Activated T-helper 17 cell treated with anti-CD3 and anti-CD28 coated beads, Interleukin-2, amount 50 U/mL, for 72 hours (primary cell): Measurements from ENCODE around the gene PSENEN. TPM values are rescaled to one million over a fixed set of nuclear protein-coding genes. Genes with fewer than 3 reads are reported as not detected.
A peak's percentile ranks its signal among the peaks of the same experiment; 100 is the strongest.

Experiments
- ATAC-seq: fragments of 150-1000 bp; cut with Tn5 transposase; replicated peaks from 2 replicates; pipeline ENCODE4 v1.10.0; 2021; ENCODE audit warnings: mild to moderate bottlenecking, moderate library complexity
- H3K27ac Mint-ChIP-seq: one replicate; pipeline ENCODE4 v1.8.0; 2022; ENCODE audit warnings: mixed read lengths
- H3K27me3 Mint-ChIP-seq: one replicate; pipeline ENCODE4 v1.8.0; 2022; ENCODE audit warnings: mixed read lengths
- H3K36me3 Mint-ChIP-seq: one replicate; pipeline ENCODE4 v1.8.0; 2022; ENCODE audit warnings: low read depth, mild to moderate bottlenecking, mixed read lengths
- H3K4me1 Mint-ChIP-seq: one replicate; pipeline ENCODE4 v1.8.0; 2022; ENCODE audit warnings: mixed read lengths
- H3K4me3 Mint-ChIP-seq: one replicate; pipeline ENCODE4 v1.8.0; 2022; ENCODE audit warnings: mild to moderate bottlenecking, mixed read lengths
- H3K9me3 Mint-ChIP-seq: one replicate; pipeline ENCODE4 v1.8.0; 2022; ENCODE audit warnings: mixed read lengths
- total RNA-seq, 2 donors: library from RNA; stranded (reverse); gene quantifications; one replicate each; pipeline ENCODE4 v1.2.3, GENCODE V29; 2022

PSENEN gene
- total RNA-seq, 2 donors from 2014 or later, result 34.0 to 51.2 TPM

- Mint-ChIP-seq H3K4me1 (peaks cover 29% of the 10 kb centered on the region), H3K27ac (peak overlapping the region; percentile 68)
- ATAC-seq, result no peak
These were observed 8.3 kb upstream of the PSENEN start for GRCh38 chr19:35736913-35737886.

GRCh38 chr19:35738021-35738886, 7.2 kb upstream of the PSENEN start:
- Mint-ChIP-seq H3K27ac (no peak overlapping the region), H3K36me3 (peaks cover 89% of the 10 kb centered on the region)
- ATAC-seq, result no peak

More at GRCh38 chr19:35736913-35737886, 8.3 kb upstream of the PSENEN start:
- Mint-ChIP-seq H3K27me3 (no peaks in the 10 kb centered on the region), H3K9me3 (no peaks in the 10 kb centered on the region), H3K36me3 (peaks cover 82% of the 10 kb centered on the region), H3K4me3 (no peak overlapping the region)

GRCh38 chr19:35738887-35739229, 6.6 kb upstream of the PSENEN start:
- Mint-ChIP-seq H3K27me3 (no peaks in the 10 kb centered on the region), H3K36me3 (peaks cover 84% of the 10 kb centered on the region), H3K9me3 (no peaks in the 10 kb centered on the region), H3K27ac (no peak overlapping the region), H3K4me3 (peak overlapping the region; percentile 95), H3K4me1 (peaks cover 33% of the 10 kb centered on the region)
- no peak for ATAC-seq

More at GRCh38 chr19:35738021-35738886, 7.2 kb upstream of the PSENEN start:
- H3K4me1 Mint-ChIP-seq, result peaks cover 34% of the 10 kb centered on the region
- no peaks in the 10 kb centered on the region for H3K27me3 Mint-ChIP-seq
- H3K9me3 Mint-ChIP-seq, result no peaks in the 10 kb centered on the region
- peak overlapping the region; percentile 95 for H3K4me3 Mint-ChIP-seq

GRCh38 chr19:35739275-35740107, 6.0 kb upstream of the PSENEN start:
- H3K27me3 Mint-ChIP-seq, result no peaks in the 10 kb centered on the region
- peaks cover 77% of the 10 kb centered on the region for H3K36me3 Mint-ChIP-seq
- H3K4me1 Mint-ChIP-seq, result peaks cover 31% of the 10 kb centered on the region
- H3K9me3 Mint-ChIP-seq, result no peaks in the 10 kb centered on the region
- peak overlapping the region; percentile 5 for H3K27ac Mint-ChIP-seq
- H3K4me3 Mint-ChIP-seq, result peak overlapping the region; percentile 95
- ATAC-seq, result no peak

- H3K4me1 Mint-ChIP-seq, result peaks cover 27% of the 10 kb centered on the region
- no peaks in the 10 kb centered on the region for H3K27me3 Mint-ChIP-seq
- H3K4me3 Mint-ChIP-seq, result peak overlapping the region; percentile 95
- no peaks in the 10 kb centered on the region for H3K9me3 Mint-ChIP-seq
- peak; percentile 12 for ATAC-seq
- no peak overlapping the region for H3K27ac Mint-ChIP-seq
- peaks cover 75% of the 10 kb centered on the region for H3K36me3 Mint-ChIP-seq
These were observed 5.4 kb upstream of the PSENEN start for GRCh38 chr19:35740108-35740422.

GRCh38 chr19:35740423-35741202, 4.8 kb upstream of the PSENEN start:
- H3K9me3 Mint-ChIP-seq, result no peaks in the 10 kb centered on the region
- peaks cover 24% of the 10 kb centered on the region for H3K4me1 Mint-ChIP-seq
- no peaks in the 10 kb centered on the region for H3K27me3 Mint-ChIP-seq
- peak; percentile 75 for ATAC-seq
- H3K27ac Mint-ChIP-seq, result peak overlapping the region; percentile 99
- peak overlapping the region; percentile 95 for H3K4me3 Mint-ChIP-seq
- H3K36me3 Mint-ChIP-seq, result peaks cover 75% of the 10 kb centered on the region

GRCh38 chr19:35741203-35741515, 4.3 kb upstream of the PSENEN start:
- Mint-ChIP-seq H3K9me3 (no peaks in the 10 kb centered on the region), H3K27ac (peak overlapping the region; percentile 99), H3K27me3 (no peaks in the 10 kb centered on the region), H3K4me3 (peak overlapping the region; percentile 95), H3K36me3 (peaks cover 69% of the 10 kb centered on the region), H3K4me1 (peaks cover 23% of the 10 kb centered on the region)
- ATAC-seq, result no peak

GRCh38 chr19:35742121-35742724, 3.2 kb upstream of the PSENEN start, which contains the start of gene IGFLR1:
TSS of gene IGFLR1 (minus strand) at chr19:35742452. CDS start at chr19:35741180, 1,272 bp downstream.
- Mint-ChIP-seq H3K9me3 (no peaks in the 10 kb centered on the region), H3K4me1 (peaks cover 22% of the 10 kb centered on the region), H3K27ac (peak within 1 kb of the TSS; percentile 99), H3K4me3 (peak within 1 kb of the TSS; percentile 95), H3K36me3 (peaks cover 59% of the 10 kb centered on the region), H3K27me3 (no peaks in the 10 kb centered on the region)
- ATAC-seq, result peak; percentile 11

- Mint-ChIP-seq H3K4me1 (peaks cover 17% of the 10 kb centered on the region), H3K27ac (peak overlapping the region; percentile 96)
These were observed 1.6 kb upstream of the PSENEN start for GRCh38 chr19:35743640-35744429.

GRCh38 chr19:35744430-35745327, 772 bp upstream of the PSENEN start:
- H3K9me3 Mint-ChIP-seq, result no peaks in the 10 kb centered on the region
- H3K27me3 Mint-ChIP-seq, result no peaks in the 10 kb centered on the region
- H3K36me3 Mint-ChIP-seq, result peaks cover 42% of the 10 kb centered on the region
- peaks cover 17% of the 10 kb centered on the region for H3K4me1 Mint-ChIP-seq
- peak; percentile 64 for ATAC-seq
- peak overlapping the region; percentile 95 for H3K4me3 Mint-ChIP-seq
- H3K27ac Mint-ChIP-seq, result peak overlapping the region; percentile 96

More at GRCh38 chr19:35743640-35744429, 1.6 kb upstream of the PSENEN start:
- ATAC-seq, result no peak
- H3K9me3 Mint-ChIP-seq, result no peaks in the 10 kb centered on the region
- H3K4me3 Mint-ChIP-seq, result peak overlapping the region; percentile 95
- H3K36me3 Mint-ChIP-seq, result peaks cover 51% of the 10 kb centered on the region
- H3K27me3 Mint-ChIP-seq, result no peaks in the 10 kb centered on the region

GRCh38 chr19:35746087-35746462, 624 bp downstream of the PSENEN start:
- H3K4me1 Mint-ChIP-seq, result peaks cover 17% of the 10 kb centered on the region
- no peak for ATAC-seq
- H3K27ac Mint-ChIP-seq, result peak overlapping the region; percentile 96
- H3K4me3 Mint-ChIP-seq, result peak overlapping the region; percentile 95
- no peaks in the 10 kb centered on the region for H3K27me3 Mint-ChIP-seq
- peaks cover 31% of the 10 kb centered on the region for H3K36me3 Mint-ChIP-seq
- H3K9me3 Mint-ChIP-seq, result no peaks in the 10 kb centered on the region

- no peak for ATAC-seq
- Mint-ChIP-seq H3K4me3 (peak overlapping the region; percentile 95), H3K27ac (peak overlapping the region; percentile 96), H3K36me3 (peaks cover 30% of the 10 kb centered on the region), H3K4me1 (peaks cover 17% of the 10 kb centered on the region), H3K9me3 (no peaks in the 10 kb centered on the region), H3K27me3 (no peaks in the 10 kb centered on the region)
These were observed 1.1 kb downstream of the PSENEN start for GRCh38 chr19:35746531-35746930.
